Measurements from ENCODE around the gene ANKRD7.
"Not testable (repeated sequence)": the region's sequence is repeated elsewhere in the genome, so short reads cannot be mapped to it uniquely, and the experiment has no call there.

Gene ANKRD7

DNA sequence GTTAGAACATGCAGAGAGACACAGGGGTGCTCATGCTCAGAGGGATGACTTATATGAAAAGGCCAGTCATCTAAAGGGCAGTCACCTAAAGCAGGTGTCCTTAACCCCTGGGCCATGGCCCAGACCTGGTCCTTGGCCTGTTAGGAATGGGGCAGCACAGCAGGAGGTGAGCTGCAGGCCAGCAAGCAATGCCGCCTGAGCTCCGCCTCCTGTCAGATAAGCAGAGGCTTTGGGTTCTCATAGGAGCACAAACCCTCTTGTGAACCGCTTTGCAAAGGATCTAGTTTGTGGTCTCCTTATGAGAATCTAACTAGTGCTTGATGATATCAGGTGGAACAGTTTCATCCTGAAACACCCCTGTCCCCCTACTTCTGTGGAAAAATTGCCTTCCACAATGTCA lies 14.5 kb downstream of the ANKRD7 start:
- DNase-seq (ENCODE audit: low spot score) = no peak

DNA sequence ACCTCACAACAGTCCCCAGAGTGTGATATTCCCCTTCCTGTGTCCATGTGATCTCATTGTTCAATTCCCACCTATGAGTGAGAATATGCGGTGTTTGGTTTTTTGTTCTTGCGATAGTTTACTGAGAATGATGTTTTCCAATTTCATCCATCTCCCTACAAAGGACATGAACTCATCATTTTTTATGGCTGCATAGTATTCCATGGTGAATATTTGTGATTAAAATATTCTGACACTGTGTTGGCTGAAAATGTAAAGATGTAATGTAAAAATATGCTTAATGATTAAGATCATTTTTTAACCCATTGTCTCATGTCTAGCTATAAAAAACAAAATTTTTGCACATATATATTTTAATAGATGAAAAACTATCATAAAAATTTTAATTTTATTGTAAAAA lies 15.8 kb downstream of the ANKRD7 start:
- not testable (repeated sequence) for DNase-seq (ENCODE audit: low spot score)

DNA sequence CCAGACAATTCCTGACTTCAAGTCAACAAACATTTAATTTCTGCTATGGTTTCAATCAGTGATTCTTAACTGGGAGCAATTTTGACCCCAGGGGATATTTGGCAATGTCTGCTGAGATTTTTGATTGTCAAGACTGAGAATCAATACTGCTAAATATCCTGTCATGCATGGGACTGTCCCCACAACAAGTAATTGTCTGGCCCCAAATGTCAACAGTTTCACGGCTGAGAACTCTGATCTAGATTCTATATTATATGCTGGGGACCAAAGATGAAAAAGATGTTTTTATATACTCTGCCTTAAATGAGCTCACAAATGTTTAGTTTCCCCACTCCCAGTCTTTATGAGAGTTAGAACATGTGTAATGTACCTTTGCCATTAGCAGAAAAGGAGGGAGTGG lies 19.2 kb downstream of the ANKRD7 start:
- DNase-seq (ENCODE audit: low spot score) = no peak

GRCh38 chr7:118245267-118246040 lies 20.9 kb downstream of the ANKRD7 start:
- no peak for DNase-seq (ENCODE audit: low spot score)

GRCh38 chr7:118250860-118251494 lies 26.5 kb downstream of the ANKRD7 start:
- no peak for DNase-seq (ENCODE audit: low spot score)

DNA sequence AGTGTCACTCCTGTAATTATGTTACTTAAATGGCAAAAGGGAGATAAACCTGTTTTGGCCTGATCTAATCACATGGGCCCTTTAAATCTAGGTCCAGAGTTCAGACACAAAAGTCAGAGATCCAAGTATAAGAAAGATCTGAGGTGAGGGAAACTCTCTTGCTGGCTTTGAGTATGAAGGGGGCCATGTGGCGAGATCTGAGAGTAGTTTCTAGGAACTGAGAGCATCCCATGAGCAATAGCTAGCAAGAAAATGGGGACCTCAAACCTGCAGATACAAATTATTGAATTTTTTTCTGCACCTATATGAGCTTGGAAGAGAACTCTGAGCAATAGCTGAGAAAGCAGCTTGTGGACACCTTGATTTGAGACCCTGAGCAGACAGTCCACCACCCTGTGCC lies 27.6 kb downstream of the ANKRD7 start:
- DNase-seq (ENCODE audit: low spot score) = no peak

DNA sequence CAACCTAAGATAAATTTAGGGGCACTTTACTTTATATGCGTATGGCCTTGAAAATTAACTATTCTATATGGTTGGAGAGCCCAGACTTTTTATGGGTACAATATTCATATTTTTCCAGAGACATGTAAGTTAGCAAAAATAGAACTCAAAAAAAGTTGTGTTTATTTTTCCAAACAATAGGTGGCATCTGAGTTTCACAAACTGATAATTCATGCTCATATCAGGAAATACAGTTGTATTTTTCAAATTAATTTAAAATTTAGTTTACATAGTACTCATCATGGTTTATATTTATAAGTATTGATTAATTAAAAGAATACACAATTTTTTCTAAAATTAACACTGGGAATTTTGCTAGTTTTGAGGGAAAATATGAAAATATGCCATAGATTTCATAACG lies 34.6 kb downstream of the ANKRD7 start:
- no peak for DNase-seq (ENCODE audit: low spot score)

- DNase-seq (ENCODE audit: low spot score) = no peak
Observed at GRCh38 chr7:118264836-118265235, 40.3 kb downstream of the ANKRD7 start.

GRCh38 chr7:118280319-118281012 lies 56.0 kb downstream of the ANKRD7 start:
- DNase-seq (ENCODE audit: low spot score) = no peak

- DNase-seq (ENCODE audit: low spot score) = no peak
Observed at GRCh38 chr7:118281196-118281595, 56.7 kb downstream of the ANKRD7 start.

DNA sequence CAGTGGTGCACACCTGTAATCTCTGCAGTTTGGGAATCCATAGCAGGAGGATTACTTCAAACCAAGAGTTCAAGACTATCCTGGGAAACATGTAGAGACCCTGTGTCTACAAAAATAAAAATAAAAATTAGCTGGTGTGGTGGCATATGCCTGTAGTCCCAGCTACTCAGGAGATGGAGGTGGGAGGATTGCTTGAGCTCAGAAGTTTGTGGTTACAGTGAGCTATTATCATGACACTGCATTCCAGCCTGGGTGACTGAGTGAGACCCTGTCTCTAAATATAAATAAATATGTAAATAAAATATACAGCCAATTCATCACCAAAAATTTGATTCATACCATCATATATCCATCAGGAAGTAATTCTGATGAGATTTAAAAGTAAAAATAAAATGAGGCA lies 60.9 kb downstream of the ANKRD7 start:
- DNase-seq (ENCODE audit: low spot score) = no peak

GRCh38 chr7:118286131-118286530 lies 61.6 kb downstream of the ANKRD7 start:
- no peak for DNase-seq (ENCODE audit: low spot score)

DNA sequence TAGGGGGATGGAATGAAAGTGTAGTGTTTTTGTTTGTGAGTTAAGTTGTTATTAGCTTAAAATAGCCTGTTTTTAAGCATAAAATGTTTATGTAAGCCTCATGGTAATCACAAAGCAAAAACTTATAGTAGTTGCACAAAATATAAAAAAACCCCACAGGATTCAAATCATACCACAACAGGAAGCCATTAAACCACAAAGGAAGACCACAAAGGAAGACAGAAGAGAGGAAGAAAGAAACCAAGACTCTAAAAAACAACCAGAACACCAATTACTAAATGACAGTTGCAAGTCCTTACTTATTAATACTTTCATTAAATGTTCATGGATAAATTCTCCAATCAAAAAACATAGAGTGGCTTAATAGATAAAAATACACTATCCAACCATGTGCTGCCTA lies 63.6 kb downstream of the ANKRD7 start:
- DNase-seq (ENCODE audit: low spot score) = no peak

DNA sequence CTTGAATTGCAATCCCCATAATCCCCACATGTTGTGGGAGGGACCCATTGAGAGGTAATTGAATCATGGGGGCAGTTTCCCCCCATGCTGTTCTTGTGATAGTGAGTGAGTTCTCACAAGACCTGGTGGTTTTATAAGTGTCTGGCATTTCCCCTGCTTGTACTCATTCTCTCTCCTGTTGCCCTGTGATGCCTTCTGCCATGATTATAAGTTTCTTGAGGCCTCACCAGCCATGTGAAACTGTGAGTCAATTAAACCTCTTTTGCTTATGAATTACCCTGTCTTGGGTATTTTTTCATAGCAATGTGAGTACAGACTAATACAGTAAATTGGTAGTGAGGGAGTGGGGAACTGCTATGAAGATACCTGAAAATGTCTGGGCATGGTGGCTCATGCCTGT lies 65.0 kb downstream of the ANKRD7 start:
- no peak for DNase-seq (ENCODE audit: low spot score)
